Ishikawa (cell line): ENCODE measurements around the gene ZNF821.
A peak's percentile ranks its signal among the peaks of the same experiment; 100 is the strongest.

Experiments used
- CREB1 ChIP-seq: IDR thresholded peaks from 2 replicates; pipeline ENCODE4 v1.6.1; 2012; ENCODE audit warnings: low read depth
- NFIC ChIP-seq: IDR thresholded peaks from 2 replicates; pipeline ENCODE4 v1.6.1; 2012
- TCF12 ChIP-seq: IDR thresholded peaks from 2 replicates; pipeline ENCODE4 v1.6.1; 2012; ENCODE audit warnings: low read depth

DNA sequence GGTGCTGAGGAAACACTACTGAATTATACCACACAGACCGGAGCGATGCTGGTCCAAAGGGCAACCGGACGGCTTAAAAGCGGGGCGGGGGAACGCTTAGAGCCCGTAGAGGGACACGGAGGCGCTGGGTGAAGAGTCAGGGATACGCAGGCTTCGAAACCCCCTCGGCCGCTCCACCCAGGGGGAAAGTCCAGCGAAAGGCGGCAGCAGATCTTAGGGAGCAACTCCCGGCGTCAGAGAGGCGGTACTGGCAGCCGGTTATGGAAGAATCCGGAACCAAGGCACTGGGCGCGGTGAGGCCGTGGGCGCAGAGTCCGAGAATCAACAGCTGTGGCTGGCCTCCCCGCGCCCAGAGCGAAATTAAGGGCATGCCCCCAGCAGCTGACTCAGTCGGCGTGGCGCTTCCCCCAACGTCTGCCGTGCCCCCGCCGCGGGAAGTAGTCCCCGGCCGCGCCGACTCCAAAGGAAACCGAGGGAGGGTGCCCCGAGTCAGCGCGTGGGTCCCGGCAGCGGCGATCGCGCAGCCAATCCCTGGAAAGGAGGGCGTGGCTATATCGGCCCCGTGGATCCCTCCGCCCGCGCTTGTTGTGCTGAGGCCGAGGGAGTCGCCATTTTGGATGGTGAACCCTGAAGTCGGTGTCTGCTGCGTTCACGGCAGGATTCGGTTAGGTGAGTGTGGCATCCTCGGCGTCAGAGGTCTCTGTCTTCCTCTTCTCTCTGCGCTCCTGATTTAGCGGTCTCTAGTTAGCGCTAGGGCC, 11.1 kb upstream of the ZNF821 start, which contains the start of gene IST1:
- TF ChIP-seq TCF12 (0 out of 2 replicates have a peak, but pooled peaks have one; percentile 41), CREB1 (0 out of 2 replicates have a peak, but pooled peaks have one; percentile 52), NFIC (no peak)
